Stromal cell of bone marrow (primary cell): ENCODE results near the gene ADTRP.
A peak's percentile ranks its signal among the peaks of the same experiment; 100 is the strongest.
"Not testable (repeated sequence)": the region's sequence is repeated elsewhere in the genome, so short reads cannot be mapped to it uniquely, and the experiment has no call there.

Source experiments
- DNase-seq: peaks from one replicate; pipeline ENCODE4 v3.0.0-alpha.2; 2012; ENCODE audit warnings: low read depth

Gene ADTRP

DNA sequence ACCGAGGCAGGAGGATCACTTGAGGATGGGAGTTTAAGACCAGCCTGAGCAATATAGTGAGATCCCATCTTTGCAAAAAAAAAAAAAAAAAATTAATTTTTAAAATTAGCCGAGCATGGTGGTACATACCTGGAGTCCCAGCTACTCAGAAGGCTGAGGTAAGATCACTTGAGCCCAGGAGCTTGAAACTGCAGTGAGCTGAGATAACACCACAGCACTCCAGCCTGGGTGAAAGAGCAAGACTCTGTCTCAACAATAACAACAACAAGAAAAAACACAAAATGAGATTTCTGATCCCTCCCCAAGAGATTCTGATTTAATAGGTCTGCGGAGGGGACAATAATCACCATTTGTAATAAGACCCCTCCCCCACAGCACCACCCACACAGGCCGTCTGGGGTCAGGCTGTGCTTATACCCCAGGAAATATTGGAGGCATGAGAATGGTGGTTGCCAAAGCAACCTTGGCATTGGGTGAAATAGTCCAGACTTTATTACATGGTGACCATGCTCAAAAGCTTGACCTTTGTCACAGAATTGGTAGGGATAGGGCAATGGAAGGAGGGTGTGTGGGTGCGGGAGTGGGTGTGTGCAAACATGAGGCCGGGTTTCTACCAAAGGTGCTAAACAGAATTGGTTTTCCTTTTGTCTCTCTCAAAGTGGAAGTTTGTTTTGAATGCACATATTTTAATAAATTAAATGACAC lies 24.4 kb upstream of the ADTRP start:
- DNase-seq: no peak

DNA sequence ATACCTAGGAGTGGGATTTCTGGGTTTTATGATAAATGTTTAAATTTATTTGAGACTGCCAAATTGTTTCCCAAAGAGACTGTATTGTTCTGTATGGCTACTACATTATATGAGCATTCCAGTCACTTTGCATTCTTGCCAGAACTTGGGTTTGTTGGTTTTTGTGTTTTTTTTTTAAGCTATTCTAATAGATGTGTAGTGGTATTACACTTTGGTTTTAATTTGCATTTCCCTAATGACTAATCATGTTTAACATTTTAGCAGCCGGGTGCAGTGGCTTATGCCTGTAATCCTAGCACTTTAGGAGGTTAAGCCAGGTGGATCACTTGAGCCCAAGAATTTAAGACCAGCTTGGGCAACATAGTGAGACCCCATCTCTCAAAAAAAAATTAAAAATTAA lies 21.9 kb upstream of the ADTRP start:
- DNase-seq: not testable (repeated sequence)

DNA sequence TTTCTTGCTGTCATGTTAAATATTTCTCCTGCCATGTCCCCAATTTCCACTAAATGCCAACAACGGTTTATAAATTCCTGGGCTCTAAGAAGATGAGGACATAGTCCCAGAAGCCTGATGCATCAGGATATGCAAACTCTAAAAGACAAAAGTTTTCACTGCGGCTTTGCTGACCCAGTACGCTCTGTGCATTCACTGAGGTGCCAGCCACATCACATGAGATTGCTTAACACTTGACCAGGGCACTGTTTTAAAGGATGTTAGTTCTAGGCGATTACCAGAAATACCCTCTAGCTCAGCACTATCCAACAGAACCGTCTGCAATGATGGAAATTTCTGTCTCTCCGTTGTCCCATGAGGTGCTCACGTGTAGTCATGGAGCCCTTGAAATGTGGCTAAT lies 19.9 kb upstream of the ADTRP start:
- no peak for DNase-seq

DNA sequence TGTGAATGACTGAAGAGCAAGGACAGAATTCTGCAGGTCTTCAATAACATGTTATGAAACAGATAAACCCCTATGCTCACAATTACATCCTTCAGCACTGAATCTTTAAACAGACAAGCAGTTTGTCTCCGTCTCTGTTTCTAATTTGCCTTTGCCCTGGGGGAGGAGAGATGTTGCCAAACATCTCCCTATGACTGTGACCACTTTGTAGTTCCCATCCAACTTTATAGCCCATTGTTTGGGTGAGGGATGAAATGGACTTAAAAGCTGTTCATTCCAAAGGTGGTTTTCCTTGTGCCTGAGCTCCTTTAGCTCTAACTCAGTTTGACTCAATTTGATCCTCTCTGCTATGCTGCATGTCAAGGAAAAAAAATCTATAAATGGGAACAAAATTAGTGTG lies 19.5 kb upstream of the ADTRP start:
- no peak for DNase-seq

DNA sequence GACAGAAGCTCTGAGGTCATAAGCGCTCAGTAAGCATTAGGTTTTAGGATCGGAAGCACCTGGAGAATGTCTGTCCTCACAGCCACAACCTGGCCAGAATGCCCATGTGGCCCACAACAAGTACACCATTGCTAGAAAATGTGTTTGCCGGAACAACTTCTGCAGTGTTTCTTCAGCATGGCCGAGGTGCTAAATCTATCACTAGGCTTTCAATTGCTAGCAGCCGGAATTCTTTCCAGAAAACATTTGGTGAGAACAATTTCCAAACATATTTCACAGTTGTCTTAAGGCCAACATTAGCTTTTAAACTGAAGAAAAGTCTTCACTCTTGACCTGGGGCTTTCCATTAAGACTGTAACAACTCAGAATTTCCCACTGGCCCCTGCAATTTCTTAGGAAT lies 18.2 kb upstream of the ADTRP start:
- no peak for DNase-seq

DNA sequence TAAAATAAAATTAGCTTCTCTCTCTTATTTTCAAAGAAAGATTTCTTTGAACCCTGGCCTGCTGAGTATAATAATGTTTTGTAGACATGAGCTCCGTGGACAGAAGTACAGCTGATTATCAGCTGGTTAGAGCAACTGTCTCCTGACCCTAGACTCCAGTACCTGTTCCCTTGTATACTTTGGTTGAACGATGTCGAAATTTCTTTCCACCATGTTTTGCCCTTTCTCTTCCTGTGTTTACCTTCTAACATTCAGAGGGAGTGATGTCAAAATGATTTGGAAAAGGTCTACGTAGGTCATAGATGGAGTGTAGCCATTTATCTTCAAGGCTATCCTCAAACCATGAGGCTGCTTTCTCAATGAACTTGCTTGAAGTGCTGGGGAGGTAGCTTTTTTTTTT lies 16.8 kb upstream of the ADTRP start:
- DNase-seq: no peak

DNA sequence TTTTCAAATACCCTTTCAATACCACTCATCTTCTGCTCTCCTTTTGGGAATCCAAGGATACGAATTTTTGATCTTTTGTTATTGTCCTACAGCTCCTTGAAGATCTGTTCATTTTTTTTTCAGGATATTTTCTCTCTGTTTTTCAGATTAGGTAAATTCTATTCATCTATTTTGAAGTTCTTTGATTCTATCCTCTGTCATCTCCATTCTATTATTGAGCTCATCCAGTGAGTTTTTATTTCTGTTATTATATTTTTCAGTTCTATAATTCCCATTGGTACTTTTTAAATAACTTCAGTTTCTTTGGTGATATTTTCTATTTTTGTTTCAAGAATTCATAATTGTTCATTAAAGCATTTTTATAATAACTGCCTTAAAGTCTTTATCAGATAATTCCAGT lies 14.7 kb upstream of the ADTRP start:
- no peak for DNase-seq

DNA sequence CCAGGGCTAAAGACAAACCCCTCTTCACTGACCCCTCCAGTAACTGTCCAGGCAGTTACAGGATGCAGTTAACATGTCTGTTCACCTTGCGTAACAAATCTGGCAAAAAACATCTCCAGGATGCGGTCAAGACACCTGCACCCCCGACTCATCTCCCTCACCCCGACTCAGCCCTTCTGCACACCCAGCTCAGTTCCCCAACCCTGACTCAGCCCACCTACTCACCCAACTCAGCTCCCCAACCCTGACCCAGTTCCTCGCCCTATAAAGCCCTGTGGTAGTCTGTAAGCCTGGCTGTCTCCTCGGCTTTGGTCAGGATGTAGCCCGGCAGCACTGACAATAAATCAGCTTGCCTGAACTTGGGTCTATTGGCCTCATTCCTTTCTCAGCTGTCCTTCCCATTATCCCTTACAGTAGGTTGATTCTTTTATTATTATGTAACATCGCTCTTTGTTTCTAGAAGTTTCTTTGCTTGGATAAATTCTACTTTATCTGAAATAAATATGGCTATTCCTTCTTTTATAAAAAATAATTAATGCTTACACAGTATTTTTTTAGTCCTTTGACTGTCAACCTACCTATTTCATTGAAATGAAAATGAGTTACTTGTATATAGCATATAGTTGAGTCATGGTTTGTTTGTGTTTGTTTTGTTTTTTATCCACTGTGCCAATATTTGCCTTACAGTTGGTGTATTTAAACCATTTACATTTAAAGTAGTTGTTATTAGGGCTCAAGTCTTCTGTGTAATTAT lies 12.9 kb upstream of the ADTRP start:
- no peak for DNase-seq

DNA sequence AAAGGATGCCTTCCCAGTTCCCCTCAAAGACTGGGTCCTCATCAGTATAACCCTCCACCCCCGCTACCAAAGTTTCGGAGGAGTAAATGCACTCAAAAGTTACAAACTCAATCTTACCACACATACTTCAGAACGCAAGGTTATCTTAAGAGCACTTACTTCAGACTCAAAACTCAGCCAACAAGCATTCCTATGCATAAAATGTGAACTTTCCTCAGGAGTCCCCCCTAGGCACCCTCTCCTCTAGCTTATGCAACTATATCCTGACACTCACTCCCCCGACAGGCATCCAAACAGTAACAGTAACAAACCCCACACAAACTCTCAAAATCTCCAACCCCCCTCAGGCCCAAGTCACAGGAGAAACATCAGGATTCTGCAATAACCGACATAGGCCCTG lies 11.1 kb upstream of the ADTRP start:
- DNase-seq: no peak

DNA sequence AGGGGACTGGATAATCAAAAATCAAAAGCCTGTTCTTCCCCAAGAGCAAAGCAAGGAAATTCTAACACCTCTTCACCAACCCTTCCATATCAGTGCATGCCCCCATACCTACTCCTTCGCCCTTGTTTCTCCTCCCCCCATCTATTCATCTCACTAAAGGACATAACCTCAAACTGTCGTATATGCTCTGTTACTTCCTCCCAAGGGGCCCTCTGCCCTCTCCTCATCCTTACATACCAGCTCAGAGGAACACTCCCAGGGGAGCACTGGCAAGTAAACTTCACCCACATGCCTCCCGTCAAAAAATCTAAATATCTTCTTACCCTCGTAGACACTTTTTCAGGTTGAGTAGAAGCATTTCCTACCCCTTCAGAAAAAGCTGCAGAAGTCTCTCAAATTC lies 9.4 kb upstream of the ADTRP start:
- no peak for DNase-seq

DNA sequence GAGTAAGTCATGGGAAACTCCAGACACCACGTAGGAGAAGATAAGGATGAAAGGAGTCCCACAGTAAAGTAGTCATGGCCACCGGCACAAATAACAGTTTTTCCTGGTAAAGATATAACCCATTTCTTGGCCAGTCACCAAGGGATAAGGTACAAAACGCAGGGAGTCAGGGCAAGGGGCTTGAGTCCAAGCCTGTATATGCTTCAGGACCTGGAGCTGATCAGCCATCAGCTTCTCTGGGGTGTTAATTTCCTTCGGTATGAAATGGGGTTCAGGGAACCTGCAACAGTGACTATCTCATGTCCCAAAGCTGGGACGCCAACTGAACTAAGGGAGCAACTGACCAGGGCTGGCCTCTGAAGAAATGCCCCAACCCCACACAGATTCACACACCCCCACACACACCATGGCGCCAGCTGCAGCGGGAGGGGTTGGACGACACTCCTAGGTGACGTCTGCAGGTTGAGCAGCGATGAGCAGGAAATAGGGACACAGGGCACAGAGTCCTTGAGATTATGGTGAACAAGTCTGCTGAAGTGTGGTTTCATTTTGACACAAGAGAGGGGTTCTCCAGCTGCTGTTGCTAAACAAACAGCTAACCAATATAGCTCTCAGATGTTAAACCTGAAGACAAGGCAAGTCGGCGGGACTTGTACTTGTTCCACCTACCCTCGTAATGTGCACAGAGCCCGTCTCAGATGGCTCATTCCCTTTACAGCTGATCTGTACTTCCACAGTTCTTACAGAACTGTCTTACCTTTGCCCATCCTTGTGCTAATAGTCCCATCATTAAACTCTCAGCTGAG lies 7.4 kb upstream of the ADTRP start:
- no peak for DNase-seq

DNA sequence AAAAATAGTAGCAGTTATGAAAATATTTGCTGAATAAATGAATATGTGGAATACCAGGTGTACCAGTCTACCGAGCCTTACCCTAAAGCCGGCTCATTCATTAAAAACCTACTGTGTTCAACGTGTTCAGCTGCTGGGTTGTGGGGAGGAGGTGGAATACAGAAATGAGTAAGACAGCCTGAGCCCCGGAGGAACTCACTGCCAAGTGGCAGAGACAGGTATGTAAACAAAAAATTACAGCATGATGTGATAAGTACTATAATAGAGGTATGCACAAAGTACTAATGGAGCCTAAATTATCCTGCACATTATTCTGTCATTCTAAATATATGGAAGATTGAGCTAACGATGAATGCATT lies 6.8 kb upstream of the ADTRP start:
- DNase-seq: no peak

DNA sequence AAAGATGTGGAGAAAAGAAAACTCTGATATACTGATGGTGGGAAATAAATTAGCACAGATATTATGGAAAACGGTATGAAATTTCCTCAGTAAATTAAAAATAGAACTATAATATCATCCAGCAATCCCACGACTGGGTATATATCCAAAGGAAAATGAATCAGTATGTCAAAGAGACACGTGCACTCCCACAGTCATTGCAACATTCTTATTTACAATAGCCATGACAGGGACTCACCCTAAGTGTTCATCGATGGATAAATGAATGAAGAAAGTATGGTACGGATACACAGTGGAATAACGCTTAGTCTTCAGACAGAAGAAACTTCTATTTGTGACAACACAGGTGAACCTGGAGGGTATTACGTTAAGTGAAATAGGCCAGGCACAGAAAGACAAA lies 5.7 kb upstream of the ADTRP start:
- DNase-seq: no peak

DNA sequence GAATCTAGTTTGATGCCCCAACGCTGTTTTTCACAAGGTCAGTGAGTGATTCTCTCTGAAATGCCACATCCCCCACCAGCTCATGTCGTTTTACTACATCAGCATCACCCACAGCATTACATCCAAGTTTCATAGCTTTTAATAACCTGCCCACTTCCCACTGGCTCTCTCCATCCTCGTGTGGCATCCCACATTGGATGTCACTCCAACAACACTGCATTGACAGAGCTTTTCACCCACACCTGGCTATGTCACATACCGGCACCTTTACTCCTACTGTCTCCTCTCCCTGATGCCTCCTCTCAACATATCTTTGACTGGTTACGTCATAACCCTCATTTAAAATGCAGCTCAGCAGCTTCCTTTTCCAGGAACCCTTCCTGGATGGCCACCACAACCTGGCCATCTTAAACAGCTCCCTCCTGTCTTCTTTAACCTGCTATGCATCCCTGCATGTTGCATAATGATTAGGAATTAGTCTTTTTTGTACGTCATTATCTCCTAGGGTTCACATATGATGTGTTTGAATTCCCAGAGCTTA lies 5.0 kb upstream of the ADTRP start:
- no peak for DNase-seq

DNA sequence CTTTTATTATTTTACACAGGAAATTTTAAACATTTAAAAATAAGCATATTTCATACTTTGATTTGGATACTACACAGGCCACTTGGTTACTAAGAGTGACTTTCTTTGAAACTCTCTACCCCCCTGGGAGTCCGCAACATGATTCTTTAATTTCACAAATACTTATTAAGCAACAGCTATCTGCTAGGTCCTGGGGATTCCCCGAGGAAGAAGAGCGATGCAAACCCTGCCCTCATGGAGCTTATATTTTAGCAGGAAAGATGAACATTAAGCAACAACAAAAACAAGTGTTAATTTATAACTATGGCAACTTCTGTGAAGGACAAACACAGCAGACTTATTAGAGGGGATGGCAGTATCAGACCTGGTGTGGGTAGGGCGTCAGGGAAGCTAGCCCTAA lies 3.9 kb upstream of the ADTRP start:
- DNase-seq: no peak

DNA sequence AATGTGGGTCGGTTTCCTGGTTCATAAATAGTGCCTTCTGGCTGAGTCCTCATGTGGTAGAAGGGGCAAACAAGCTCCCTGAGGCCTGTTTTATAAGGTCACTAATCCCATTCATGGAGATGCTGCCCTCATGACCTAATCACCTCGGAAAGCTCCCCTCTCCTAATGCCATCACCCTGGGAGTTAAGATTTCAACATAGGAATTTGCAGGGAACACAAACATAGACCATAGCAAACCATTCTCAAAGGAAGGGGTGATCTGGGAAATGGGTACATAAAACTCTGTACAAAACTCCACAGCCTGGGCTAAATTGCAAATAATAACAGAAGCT lies 1.5 kb upstream of the ADTRP start:
- DNase-seq: no peak

DNA sequence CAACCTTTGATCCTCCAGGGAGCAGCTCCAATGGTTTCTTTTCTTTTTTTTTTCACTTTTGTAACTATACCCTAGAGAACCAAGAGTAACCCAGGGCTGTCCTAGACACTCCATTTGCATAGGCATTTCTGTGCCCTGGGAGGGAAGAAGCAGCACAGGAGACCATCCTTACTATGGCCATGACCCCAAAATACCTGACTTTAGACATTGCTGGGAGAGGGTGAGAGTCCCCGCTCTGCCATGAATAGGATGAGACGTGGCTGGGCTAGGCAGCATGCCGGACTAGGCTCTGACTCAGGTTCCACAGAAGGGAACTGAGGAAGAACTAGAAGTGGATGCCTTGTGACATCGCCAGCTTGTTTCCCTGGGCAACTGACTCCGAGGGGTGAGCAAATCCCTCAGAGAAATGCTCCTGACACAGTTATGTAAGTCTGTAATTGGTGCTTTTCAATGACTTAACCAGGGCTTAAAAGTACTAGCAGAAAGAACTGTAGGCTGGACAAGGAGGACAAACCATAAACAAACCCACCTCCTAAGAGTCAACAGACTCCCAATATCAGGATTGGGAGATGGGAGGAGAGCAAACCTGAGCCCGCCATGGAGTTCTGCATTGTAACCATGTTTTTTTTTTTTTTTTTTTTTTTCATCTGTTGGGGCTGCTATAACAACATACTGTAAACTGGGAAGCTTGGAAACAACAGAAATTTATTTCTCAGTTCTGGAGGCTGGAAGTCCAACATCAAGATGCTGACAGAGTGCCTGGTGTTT lies 910 bp upstream of the ADTRP start:
- peak; percentile 72 for DNase-seq

DNA sequence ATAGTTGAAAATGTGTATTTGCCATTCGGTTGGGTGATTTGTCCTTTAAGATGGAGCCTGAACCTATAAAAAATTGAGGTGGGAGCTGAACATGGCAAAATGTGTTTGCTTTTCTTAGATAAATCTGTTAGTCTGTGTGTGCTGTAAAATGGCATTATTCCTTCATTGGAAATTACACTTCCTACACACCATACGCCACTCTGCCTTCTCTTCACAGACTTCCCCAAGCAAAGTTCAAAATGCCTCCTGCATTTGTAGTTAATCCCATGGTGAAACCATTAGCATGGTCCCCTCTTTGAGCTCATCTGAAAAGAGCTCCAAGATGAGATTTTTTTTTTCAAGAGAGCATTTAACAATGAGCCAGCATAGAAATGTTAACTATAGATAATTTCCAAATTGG lies 567 bp downstream of the ADTRP start:
- DNase-seq: no peak

DNA sequence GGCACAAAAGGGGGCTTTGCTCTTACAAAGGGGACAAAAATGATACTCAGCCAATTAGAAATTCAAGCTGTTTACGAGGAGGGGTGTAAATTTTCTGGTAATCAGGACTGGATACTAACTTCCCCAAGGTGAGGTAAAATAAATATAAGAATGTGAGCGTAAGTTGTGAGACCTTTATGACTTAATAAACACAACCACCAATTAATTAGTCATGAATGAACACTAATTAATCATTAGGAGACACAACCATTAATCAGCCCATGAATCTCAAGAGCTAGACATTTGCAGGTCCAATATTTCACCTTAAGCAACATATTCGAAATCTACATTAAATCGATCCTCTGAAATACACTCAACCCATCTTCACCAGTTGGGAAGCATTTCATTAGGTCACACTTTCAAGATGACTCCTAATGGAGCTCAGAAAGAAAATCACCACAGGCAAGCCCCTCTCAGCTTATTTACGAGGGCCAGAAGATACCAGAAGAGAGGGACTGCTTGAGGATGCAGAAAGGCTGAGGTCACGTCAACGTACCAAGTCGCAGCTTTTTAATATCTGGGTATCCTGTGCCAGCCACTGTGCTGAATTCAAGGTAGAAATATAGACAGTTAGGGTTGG lies 2.7 kb downstream of the ADTRP start:
- no peak for DNase-seq

DNA sequence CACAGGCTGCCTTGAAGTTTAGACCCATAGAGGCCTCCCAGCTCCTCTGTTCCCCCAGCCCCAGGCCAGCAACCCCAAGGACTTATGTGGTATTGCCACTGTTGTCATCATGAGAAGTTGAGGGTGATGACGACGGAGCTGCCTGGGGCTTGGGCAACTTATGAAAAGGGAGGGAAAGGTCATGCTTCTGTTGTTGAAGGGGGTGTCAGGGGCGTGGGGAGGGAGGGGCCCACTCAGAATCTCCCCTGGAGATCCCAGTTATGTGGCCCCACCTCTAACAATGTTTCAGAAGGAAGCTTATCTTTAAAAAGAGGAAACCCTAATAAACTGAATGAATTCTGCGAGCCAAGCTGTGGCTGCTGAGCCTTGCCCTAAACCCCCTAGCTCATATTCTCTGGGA lies 4.2 kb downstream of the ADTRP start:
- DNase-seq: no peak

DNA sequence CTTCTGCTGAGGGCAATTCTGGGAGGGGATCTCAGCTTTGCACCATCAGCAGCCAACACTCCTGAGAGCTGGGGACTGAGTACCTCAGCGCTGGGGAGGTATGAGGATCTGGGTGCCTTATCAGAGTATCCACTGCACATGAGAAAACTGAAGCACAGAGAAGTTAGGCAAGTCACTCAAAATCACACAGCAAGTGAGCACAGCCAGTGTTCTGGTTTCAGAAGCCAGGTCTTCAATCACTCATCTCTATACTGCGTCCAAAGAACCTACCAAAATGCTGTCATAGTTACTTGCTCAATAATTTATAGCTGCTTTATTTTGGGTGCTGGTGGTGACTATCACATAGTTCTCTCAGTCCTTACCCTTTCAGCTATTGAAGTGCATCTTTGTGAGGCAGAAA lies 5.0 kb downstream of the ADTRP start:
- no peak for DNase-seq

DNA sequence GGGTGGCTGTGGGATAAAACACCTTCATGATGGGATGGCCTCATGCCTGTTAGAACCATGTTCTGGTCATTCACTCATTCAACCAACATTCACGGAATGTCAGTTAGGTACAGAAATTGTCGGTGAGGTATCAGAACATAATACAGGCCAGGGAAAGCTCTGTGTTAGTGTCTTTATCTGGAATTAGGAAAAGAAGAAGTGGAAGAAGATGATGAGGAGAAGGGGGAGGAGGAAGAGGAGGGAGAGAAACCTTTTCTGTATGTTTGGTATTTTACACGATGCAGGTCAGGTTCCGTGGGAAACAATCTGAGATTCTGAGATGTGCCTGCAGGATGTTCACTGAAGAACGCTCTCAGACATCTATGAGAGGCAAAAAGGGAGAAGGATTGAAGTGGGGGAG lies 5.6 kb downstream of the ADTRP start:
- DNase-seq: no peak
